GM18909 (cell line): ENCODE measurements around the gene TOR1AIP1.
"Not testable (repeated sequence)": the region's sequence is repeated elsewhere in the genome, so short reads cannot be mapped to it uniquely, and the experiment has no call there.

ENCODE experiments used
- ATAC-seq: cut with Tn5 transposase; IDR thresholded peaks from one replicate; pipeline ENCODE4 v1.9.1; 2021; ENCODE audit warnings: mild to moderate bottlenecking; ENCODE audit not compliant: unreplicated experiment, poor library complexity

The TOR1AIP1 gene

DNA sequence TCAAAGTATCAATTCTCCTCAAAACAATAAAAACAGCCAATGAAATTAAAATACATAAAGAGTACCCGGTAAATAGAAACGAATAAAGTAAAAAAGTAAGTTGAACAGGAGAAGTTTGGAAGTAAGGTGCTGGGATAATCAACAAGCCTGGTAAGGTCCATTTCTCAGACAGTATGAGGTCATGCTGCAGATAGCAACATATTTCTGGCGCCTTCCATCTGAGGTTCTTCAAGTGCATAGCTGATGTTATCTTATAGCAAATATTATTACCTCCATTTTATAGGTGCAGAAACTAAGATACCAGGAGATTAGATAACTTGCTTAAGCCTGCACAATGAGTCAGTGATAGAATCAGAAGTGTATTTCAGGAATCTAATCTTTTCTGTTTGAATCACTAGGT lies 48.8 kb downstream of the TOR1AIP1 start:
- no peak for ATAC-seq

DNA sequence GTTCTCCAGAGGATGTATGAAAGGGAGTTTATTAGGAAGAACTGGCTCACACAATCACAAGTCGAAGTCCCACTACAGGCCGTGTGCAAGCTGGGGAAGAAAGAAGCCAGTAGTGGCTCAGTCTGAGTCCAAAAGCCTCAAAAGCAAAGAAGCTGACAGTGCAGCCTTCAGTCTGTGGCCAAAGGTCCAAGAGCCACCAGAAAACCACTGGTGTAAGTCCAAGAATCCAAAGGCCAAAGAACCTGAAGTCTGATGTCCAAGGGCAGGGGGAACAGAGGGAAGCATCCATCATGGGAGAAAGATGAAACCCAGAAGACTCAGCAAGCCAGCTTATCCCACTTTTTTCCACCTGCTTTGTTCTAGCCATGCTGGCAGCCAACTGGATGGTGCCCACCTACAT lies 51.1 kb downstream of the TOR1AIP1 start:
- no peak for ATAC-seq

DNA sequence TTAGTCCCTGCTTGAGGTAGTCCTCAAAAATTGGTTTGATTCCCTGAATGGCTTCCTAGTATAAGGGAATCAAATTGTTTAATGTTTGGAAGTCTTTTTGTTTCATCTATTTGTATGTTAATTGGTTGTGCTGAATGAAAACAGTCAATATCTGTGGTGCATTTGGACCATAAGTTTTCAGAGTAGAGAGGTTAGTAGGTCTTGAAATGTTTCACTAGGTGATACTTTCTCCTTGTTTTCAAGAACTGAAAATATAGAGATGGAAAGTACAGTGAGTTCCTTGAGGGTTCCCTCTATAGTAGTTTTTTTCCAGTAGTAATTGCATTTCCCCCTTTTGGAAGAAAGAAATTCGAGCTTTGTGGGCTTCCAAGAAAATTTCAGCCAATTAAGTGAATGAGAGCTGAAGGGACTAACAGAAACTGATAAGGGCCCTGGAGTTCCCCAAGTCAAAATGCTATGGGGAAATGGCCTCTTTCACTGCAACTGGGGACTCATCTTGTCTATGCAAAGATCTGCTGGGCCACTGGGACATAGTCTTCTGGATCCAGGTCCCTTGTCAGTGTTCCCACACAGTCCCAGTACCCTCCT lies 53.9 kb downstream of the TOR1AIP1 start:
- ATAC-seq, result no peak

DNA sequence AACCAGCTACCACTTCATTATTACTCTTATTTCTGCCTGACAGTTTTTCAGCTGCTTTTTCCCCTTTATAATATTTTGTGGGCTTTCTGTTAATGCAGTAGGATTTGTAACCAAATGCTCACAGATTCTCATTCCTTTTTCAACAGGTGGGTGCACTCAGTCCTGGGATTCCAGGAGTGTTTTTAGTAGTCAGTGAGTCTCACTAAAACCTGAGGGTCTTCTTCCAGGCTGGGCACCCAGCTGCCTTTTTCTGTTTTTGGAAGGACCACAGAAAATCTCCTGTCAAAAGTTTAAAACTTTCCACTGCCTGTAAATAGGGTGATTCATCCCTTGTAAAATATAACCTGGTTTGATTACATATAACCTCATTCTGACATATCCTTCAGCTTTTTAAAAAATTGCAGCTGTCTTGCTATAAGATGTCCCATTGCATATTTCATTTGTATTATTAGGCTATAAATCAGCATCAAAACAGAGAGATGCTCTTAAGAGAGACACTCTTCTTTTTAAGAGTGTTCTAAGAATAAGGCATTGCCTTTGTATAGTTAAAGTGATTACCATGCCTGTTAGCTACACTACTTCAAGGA lies 55.7 kb downstream of the TOR1AIP1 start:
- no peak for ATAC-seq

DNA sequence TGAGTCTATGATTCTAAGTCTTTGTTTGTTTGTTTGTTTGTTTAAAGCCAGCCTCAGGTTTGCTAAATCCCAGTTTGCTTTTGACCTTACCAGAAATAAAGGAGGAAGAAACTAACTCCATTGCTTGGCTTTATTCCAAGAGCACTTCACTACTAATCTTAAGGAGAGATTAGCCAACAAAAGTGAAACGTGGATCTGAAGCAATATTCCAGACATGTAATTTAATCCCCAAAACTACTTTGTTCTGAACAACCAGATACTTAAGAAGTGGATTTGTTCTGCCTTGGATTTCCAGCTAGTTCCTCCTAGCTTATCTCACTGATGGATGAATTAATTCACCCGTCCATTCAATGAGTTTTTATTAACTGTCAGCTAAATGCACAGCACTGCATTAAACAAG lies 56.7 kb downstream of the TOR1AIP1 start:
- ATAC-seq, result no peak

DNA sequence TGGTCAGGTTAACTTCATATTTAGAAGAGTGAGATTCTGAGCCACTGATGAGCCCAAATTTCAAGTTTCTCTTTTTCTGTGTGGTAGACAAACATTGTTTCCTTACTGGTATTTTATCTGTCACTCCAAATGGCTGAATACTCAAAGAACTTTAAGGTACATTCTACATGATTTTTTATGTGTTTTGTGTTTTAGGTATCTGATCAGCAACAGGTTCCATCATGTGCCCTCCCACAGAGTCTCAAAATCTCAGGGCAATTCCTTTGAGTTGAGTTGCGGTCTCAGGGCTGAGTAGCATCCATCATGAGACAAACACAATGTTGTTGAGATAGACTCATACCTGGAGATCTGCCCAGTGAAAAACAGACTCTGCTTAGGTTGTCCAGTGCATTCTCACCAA lies 57.9 kb downstream of the TOR1AIP1 start:
- ATAC-seq, result no peak

DNA sequence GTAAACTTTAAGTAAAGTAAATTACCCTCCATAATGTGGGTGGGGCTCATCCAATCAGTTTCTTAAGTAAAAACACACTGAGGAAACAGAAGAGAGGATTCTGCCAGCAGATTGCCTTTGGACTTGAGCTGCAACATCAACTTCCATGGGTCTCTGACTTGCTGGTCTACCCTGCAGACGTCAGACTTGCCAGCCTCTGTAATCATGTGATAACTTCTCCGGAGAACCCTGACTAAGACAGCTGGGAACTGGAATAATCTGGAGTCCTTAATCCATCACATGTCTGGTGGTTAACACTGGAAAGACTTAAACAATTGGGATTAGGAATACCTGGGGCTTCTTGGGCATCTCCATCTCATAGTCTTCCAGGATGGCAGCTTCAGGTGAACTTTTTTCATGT lies 59.4 kb downstream of the TOR1AIP1 start:
- no peak for ATAC-seq

DNA sequence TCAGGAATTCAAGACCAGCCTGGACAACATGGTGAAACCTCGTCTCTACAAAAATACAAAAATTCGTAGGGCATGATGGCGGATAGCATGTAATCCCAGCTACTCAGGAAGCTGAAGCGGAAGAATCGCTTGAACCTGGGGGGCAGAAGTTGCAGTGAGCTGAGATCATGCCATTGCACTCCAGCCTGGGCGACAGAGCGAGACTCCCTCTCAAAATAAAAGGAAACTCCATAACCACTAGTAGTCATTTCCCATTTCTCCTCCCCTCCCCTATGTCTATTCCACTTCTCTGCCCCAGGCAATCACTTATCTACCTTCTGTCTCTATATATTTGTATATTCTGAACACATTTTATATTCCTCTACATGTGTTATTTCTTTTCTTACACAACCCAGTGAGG lies 68.6 kb downstream of the TOR1AIP1 start:
- no peak for ATAC-seq

DNA sequence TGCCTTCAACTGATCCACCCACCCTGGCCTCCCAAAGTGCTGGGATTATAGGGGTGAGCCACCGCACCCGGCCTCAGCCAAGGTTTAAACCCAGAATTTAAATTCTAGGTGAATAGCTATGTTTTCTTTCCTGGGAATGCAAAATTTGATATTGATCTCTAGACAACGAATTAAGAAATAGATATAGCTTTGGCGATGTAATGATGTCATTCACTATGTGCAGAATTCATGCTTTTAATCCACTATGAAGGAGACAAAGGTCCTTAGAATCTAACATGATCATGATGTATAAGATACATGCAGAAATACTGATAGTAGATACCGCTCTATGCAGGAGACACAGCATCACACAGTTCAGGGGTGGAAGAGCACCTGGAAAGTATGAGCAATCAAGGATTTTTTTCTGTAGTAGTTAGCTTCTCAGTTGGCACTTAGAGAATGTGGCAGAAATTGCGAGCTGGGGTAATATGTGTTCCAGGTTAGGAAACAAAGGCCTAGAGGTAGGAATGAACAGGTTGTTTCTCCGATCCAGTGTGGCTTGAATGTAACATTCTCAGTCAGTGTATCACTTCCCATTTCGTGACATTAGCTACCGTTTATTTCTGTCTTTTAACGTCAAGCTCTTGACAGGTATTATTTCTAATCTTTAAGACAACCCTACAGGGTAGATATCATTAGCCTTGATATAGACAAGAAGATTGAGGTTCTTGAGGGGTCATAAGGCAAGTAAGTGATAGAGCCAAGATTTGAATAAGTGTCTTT lies 69.5 kb downstream of the TOR1AIP1 start:
- no peak for ATAC-seq

DNA sequence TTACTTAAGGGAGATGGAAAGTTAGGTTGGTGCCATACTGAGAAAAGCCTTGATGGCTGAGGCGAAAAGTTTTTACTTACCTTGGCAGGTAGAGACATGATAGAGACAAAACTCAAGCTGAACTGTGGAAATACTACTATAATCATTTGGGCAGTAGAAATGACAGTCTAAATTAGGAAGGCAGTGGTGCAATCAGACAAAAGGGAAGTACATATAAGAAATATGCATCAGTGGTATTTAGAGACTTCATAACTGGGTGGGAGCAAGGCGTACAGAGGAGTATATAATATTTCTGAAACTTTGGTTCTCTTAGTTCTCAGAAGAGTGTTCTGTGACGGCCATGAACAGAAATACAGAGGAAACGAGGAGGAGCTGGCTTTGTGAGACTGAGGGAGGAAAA lies 70.1 kb downstream of the TOR1AIP1 start:
- ATAC-seq, result no peak

DNA sequence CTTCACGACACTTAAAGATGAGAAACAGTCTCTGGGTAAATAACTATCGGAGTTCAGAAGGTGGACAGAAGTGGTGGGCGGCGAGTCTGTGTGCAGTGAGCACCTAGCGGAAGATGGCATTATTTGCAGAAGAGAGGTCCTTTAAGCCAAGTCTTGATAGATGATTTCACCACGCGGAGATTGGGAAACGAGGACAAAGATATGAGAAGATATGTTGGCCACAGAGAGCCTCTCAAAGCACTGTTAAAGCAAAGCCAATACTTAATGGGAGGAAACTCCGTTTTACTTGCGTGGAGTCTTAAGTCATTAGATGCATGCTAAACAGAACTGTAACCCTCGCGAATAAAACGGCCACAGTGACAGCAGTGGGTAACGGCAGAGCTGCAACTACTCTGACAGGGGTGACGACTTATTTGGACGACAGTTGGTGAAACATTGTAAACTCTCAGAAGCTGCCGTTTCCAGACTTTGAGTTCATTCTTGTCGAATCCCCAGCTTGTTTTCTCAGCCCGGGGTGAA lies 71.9 kb downstream of the TOR1AIP1 start:
- ATAC-seq, result peak; percentile 21

DNA sequence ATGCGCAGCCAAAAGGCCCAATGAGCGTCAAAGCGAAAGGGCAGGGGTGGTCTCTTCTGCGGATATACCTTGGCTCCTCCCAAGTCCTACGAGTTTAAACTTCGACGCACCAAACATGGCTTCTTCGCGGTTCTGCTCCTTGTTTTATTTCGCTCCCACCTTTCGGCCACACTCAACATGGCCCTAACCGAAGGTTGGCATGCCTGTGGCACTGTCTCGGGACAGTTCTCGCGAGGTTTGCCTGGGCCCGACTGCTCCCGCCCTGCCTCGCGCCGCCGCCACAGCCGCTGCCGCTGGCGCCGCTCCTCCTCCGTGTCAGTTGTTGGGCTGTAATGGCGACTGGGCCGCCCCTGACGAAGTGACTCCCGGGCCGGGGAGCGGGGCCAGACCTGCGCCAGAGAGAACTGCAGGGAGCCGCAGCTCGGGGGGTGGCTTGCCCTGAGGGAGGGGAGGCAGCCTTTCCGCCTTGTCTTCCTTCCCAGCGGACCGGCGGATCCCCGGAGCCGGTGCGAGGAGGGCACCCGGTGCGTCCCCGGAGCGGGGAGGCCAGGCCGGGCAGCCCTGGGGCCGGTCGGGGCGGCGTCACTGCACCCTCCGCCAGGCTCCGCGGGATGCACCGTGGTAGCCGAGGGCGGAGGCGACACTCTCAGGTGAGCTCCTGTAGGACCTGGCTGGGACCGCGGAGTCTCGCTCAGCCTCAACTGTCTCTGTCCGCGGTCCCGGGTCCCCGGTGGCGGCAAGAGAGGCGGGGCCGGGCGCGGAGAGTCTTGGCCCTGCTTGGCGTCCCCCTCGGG lies 72.6 kb downstream of the TOR1AIP1 start, which contains the start of gene CEP350:
CEP350 (plus strand) TSS at position 318 of the 794 bp plus-strand sequence. CDS start 31,372 bp downstream, outside the sequence.
- peak; percentile 93 for ATAC-seq

DNA sequence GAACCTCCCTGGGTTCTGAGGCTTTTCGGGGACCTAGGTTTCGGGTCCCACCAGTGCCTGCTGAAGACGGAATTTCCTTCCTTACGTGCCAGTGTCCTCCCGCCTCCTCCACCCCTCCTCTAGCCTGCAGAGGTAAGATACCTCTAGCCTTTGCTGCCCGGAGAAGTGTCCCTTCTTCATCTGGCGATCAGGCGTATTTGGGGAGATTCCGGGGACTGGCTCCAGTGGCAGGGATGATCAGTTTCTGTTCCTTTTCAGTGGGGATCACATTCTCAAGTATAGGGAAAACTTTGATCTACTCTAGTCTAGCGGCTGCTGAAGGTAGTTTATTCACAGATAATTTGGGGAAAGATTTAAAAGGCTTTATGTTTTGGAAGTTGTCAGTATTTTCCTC lies 73.2 kb downstream of the TOR1AIP1 start:
- no peak for ATAC-seq

DNA sequence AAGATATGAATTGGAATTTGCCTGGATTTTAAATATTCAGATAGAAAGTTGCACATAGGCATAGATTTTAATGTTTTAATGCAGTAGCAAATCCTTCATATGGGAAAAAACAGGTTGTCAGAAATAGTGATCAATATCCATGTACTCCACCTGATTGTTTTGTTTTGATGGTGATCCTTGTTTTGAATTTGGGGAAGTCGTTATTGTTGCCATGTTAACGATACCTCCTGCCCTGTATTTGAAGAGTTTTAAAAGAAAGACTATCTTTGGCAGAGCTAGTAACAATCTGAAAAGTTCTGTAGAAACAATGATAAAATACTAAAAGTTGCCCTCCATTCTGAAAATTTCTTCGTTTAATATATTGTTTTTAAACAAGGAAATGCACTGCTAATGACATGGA lies 73.6 kb downstream of the TOR1AIP1 start:
- no peak for ATAC-seq

DNA sequence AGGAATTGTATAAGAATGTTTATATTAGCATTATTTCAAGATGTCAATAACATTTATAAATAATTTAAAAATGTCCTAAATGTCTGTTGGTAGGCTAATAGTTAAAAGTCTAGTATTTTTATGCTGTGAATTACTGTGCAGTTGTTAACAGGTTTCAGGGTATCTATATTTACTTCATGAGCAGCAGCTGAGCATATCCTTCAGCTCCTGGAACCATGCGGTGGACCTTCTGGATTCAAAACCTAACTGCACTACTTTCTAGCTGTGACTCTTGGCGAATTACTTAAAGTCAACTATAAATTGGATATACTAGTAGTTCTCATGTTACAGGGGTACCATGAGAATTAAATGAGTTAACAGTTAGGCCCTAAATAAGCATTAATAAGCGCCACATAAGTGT lies 76.3 kb downstream of the TOR1AIP1 start:
- no peak for ATAC-seq

DNA sequence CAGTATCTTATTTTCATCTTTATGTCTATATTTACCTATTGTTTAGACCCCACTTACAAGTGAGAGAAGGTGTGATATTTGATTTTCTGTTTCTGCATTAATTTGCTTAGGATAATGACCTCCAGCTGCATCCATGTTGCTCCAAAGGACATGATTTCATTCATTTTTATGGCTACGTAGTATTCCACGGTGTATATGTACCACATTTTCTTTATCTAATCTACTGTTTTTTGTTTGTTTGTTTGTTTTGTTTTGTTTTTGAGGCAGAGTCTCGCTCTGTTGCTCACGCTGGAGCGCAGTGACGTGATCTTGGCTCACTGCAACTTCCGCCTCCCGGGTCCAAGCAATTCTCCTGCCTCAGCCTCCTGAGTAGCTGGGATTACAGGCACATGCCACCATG lies 80.1 kb downstream of the TOR1AIP1 start:
- ATAC-seq, result not testable (repeated sequence)

DNA sequence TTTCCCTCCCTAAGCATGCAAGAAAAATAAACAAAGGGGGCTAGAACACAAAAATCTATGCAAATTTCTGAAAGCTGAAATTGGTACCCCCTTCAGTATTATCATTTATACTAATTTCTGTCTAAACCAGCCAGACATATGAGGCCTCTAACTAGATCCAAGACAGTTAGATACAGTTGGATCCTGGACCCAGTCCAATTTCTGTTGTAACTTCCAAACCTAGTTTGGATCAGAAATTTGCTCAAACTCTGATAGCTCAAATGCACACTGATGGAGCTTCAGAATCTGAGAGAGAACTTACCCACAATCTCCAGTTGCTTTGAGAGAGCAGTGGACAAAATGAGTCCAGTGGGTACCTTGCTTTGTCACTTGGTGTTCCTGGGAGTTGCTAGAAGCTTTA lies 84.5 kb downstream of the TOR1AIP1 start:
- no peak for ATAC-seq

DNA sequence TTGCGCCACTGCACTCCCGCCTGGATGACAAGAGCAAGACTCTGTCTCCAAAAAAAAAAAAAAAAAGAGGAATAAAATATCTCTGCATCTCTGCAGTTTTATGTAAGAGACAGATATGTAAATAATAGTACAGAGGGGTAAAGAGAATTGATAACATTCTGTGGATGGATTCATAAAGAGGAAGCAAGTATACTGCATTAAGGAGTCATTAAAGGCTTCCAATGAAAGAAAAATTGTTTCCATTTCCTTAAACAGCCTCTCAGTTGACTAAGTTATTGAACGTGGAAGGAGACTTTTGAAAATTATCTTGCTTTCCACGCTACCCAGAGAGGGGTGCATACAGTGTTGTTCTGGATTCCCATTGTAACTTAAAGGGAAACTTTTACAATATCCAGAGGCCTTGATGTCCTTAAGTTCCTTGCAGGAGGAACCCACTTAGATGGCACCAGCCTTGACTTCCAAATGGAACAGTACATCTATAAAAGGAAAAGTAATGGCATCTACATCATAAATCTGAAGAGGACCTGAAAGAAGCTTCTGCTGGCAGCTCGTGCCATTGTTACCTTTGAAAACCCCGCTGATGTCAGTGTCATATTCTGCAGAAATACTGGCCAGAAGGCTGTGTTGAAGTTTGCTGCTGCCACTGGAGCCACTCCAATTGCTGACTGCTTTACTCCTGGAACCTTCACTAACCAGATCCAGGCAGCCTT lies 86.4 kb downstream of the TOR1AIP1 start:
- no peak for ATAC-seq

DNA sequence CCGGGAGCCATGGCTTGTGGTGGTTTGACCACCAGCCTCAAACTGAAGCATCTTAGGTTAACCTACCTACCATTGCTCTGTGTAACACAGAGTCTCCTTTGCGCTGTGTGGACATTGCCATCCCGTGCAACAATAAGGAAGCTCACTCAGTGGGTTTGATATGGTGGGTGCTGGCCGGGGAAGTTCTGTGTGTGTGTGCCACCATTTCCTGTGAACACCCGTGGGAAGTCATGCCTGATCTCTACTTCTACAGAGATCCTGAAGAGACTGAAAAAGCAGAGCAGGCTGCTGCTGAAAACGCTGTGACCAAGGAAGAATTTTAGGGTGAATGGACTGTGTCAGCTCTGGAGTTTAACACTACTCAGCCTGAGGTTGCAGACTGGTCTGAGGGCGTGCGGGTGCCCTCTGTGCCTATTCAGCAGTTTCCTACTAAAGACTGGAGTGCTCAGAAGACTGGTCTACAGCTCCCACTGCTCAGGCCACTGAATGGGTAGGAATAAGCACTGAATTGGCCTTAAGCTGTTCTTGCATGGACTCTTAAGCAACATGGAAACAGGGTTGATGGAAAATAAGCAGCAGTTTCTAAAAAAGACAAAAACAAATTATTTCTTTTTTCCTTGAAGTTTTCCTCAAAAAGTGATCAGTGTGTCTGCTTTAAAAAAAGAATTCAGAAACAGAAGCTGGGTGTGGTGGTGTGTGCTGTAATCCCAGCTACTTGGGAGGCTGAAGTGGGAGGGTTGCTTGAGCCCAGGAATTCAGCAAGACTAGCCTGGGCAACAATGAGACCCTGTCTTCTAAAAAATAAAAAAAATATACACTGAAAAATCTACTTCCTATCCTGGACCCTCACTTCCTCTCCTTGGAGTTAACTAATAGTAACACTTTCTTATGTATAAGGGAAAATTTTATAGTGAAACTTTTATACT lies 87.2 kb downstream of the TOR1AIP1 start:
- no peak for ATAC-seq
